Loucy (cell line): ENCODE measurements around the gene AIM2.

Experiments used
- EZH2phosphoT487 ChIP-seq: fragments of 200-600 bp; IDR thresholded peaks from 2 replicates; pipeline ENCODE4 v1.6.1; 2018; ENCODE audit warnings: antibody characterized with exemption, mild to moderate bottlenecking, moderate library complexity, borderline replicate concordance
- TF ChIP-seq, protein P1 (sequence below): fragments of 200-600 bp; sonication (generic); conservative IDR thresholded peaks from 2 replicates; pipeline ENCODE4 v1.5.1; 2014; ENCODE audit warnings: mild to moderate bottlenecking, antibody characterized with exemption, low read length

DNA sequence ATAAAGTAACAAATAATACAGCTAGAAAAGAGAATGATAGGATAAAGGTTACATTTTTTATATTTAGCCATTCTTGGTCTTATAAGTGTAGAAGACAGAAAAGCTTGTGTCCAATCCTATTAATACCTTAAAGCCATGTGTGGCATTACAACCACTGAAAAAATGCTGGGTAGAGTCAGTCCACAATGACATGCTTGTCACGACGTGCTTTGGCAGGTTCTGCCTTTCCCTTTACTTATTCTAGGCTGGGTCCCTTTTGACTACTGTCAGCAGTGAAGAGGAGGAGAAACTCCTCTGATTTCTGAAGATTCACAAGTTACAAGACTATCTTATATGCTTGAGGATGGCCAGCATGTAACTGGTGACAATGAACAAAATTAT is 14.6 kb upstream of the AIM2 start:
- TF ChIP-seq, protein P1, sequence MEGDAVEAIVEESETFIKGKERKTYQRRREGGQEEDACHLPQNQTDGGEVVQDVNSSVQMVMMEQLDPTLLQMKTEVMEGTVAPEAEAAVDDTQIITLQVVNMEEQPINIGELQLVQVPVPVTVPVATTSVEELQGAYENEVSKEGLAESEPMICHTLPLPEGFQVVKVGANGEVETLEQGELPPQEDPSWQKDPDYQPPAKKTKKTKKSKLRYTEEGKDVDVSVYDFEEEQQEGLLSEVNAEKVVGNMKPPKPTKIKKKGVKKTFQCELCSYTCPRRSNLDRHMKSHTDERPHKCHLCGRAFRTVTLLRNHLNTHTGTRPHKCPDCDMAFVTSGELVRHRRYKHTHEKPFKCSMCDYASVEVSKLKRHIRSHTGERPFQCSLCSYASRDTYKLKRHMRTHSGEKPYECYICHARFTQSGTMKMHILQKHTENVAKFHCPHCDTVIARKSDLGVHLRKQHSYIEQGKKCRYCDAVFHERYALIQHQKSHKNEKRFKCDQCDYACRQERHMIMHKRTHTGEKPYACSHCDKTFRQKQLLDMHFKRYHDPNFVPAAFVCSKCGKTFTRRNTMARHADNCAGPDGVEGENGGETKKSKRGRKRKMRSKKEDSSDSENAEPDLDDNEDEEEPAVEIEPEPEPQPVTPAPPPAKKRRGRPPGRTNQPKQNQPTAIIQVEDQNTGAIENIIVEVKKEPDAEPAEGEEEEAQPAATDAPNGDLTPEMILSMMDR = no peak
- TF ChIP-seq EZH2phosphoT487 = no peak
